A549 treated with AZD9567 at 1 μM for 4 hours (cell line): ENCODE measurements around the gene SNX11. TPM values are rescaled to one million over a fixed set of nuclear protein-coding genes. Genes with fewer than 3 reads are reported as not detected.

Experiments used
- total RNA-seq: library from RNA; stranded (reverse); fragments of 200-300 nt; extraction: Qiagen RNA extraction; gene quantifications from 5 replicates; pipeline ENCODE4 v1.2.3, GENCODE V29; 2022; ENCODE audit not compliant: insufficient read depth

The SNX11 gene, protein sequence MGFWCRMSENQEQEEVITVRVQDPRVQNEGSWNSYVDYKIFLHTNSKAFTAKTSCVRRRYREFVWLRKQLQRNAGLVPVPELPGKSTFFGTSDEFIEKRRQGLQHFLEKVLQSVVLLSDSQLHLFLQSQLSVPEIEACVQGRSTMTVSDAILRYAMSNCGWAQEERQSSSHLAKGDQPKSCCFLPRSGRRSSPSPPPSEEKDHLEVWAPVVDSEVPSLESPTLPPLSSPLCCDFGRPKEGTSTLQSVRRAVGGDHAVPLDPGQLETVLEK
- total RNA-seq, result 27.5 to 36.7 TPM (median 28.6 TPM) in 5 replicates

GRCh38 chr17:48107137-48108055 lies at the start of gene SNX11:
TSS of gene SNX11 (plus strand) at chr17:48107766. CDS start at chr17:48112044, 4,278 bp downstream.

DNA sequence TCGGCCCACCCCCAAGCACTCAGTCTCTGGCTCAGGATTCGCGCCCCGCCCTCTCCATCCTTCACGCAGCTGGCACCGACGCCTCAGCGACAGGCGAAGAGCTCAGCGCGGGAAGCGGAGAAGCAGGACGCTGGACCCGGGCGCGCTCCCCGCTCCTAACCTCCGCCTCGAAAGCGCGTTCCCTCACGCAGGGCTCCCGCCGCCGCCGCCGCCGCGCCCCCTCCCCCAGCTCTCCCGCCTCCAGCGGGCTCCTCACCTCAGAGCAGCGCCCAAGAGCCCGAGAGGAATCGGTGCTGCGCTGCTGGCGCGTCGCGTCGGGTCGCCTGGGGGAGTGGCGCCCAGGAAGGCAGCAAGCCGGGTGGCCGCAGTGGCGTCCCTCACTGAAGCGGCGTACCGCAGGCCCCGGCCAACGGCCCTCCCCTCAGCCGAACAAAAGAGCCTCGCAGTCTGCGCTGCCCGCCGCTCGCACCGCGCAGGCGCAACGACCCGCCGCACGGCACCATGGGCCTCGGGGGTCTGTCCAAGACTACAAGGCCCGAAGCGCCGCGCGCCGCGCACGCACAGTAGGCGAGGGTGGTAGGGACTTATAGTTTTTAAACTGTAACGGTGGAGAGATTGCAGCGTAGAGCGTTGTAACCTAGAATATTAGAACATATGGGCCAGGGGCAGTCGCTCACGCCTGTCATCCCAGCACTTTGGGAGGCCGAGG lies 6.4 kb upstream of the SNX11 start, which contains the start of gene CBX1:
Gene CBX1, minus strand, starts transcription at position 467 of the 709 bp plus-strand sequence. CDS start 24,474 bp downstream, outside the sequence.

Other genes starting within 250 kb of the SNX11 start
- 14.3 to 18.4 TPM (median 16.3 TPM) in 5 replicates for gene SP2, start 211.5 kb upstream of the SNX11 start, total RNA-seq
- gene PNPO, start 166.2 kb upstream of the SNX11 start, total RNA-seq, result 19.8 to 23.6 TPM (median 21.4 TPM) in 5 replicates
- 1.00 to 1.3 TPM (median 1.2 TPM) in 4 of 5 replicates, not detected in the other for gene PRR15L, start 149.9 kb upstream of the SNX11 start, total RNA-seq
- gene CDK5RAP3, start 136.7 kb upstream of the SNX11 start, total RNA-seq, result 82.0 to 121 TPM (median 111 TPM) in 5 replicates
- 14.1 to 24.4 TPM (median 16.2 TPM) in 5 replicates for gene COPZ2, start 70.0 kb upstream of the SNX11 start, total RNA-seq
- 105 to 127 TPM (median 123 TPM) in 5 replicates for gene NFE2L1, start 59.4 kb upstream of the SNX11 start, total RNA-seq
- gene CBX1, start 6.3 kb upstream of the SNX11 start, total RNA-seq, result 75.2 to 112 TPM (median 82.7 TPM) in 5 replicates